Upper lobe of left lung (tissue), 6 donors: Measurements from ENCODE around the gene FLNC. TPM values are rescaled to one million over a fixed set of nuclear protein-coding genes. Genes with fewer than 3 reads are reported as not detected.

ENCODE experiments used
- ATAC-seq, 2 donors: fragments of 200-7000 bp; cut with Tn5 transposase; one replicate each; pipeline ENCODE4 v1.9.1; 2022; ENCODE audit warnings: mild to moderate bottlenecking in 2 of 2, moderate library complexity in 2 of 2; ENCODE audit not compliant: low FRiP score in 2 of 2
- DNase-seq, 2 donors: peaks; one replicate each; pipeline ENCODE4 v3.0.0-alpha.2; 2019 to 2020
- H3K27ac ChIP-seq, 4 donors: fragments of 200-600 bp; sonication (generic); one replicate each; pipeline ENCODE4 v1.5.1; 2016 to 2019
- H3K27me3 ChIP-seq, 4 donors: fragments of 200-600 bp; sonication (generic); one replicate each; pipeline ENCODE4 v1.5.1; 2017 to 2019
- H3K36me3 ChIP-seq, 4 donors: fragments of 200-600 bp; sonication (generic); one replicate each; pipeline ENCODE4 v1.5.1; 2016 to 2019
- H3K4me1 ChIP-seq, 4 donors: fragments of 200-600 bp; sonication (generic); one replicate each; pipeline ENCODE4 v1.5.1; 2018 to 2019
- H3K4me3 ChIP-seq, 4 donors: fragments of 200-600 bp; sonication (generic); one replicate each; pipeline ENCODE4 v1.5.1; 2017 to 2019; ENCODE audit warnings: mild to moderate bottlenecking in 2 of 4, moderate library complexity in 1 of 4
- H3K9me3 ChIP-seq, 4 donors: fragments of 200-600 bp; sonication (generic); one replicate each; pipeline ENCODE4 v1.5.1; 2018 to 2019
- EP300 ChIP-seq, 4 donors: sonication (generic); formaldehyde crosslinking; IDR thresholded peaks; one replicate each; pipeline ENCODE4 v1.5.1; 2017; ENCODE audit warnings: antibody characterized with exemption in 4 of 4, control low read depth in 2 of 4
- POLR2A ChIP-seq, 4 donors: fragments of 450-650 bp; IDR thresholded peaks; one replicate each; pipeline ENCODE4 v1.5.1; 2016 to 2017; ENCODE audit warnings: antibody characterized with exemption in 4 of 4, mild to moderate bottlenecking in 2 of 4
- POLR2AphosphoS5 ChIP-seq, 2 donors: sonication (generic); formaldehyde crosslinking; IDR thresholded peaks; one replicate each; pipeline ENCODE4 v1.5.1; 2017; ENCODE audit warnings: antibody characterized with exemption in 2 of 2
- WGBS, 2 donors: methylation state at CpG; one replicate each; pipeline ENCODE4 v1.1.5; 2017 to 2018; 5-methylcytosine and 5-hydroxymethylcytosine counted together
- total RNA-seq, 6 donors: library from RNA; depleted of rRNA in 4 of 6; stranded (reverse); fragments of >200 nt in 4 of 6; gene quantifications; one replicate each; pipeline versions ENCODE4 v1.1.0 to v1.2.1, GENCODE V29; 2016 to 2021
- TF ChIP-seq, protein P1 (sequence below), 6 experiments: fragments of 450-650 bp in 4 of 6; fragments of 200-600 bp in 2 of 6; sonication (generic) in 2 of 6; IDR thresholded peaks; one replicate each; pipeline ENCODE4 v1.5.1; 2016 to 2019; ENCODE audit warnings: antibody characterized with exemption in 6 of 6
- donor health status: DM: no; HTN: no; CAD: no; lungs with moderate emphysema.
- donor health status: DM: no; HTN: yes; CAD: no; lungs with severe emphysema.

FLNC gene
- total RNA-seq, 6 donors from 2014 or later = 2.1 to 19.6 (median 4.9) TPM

DNA sequence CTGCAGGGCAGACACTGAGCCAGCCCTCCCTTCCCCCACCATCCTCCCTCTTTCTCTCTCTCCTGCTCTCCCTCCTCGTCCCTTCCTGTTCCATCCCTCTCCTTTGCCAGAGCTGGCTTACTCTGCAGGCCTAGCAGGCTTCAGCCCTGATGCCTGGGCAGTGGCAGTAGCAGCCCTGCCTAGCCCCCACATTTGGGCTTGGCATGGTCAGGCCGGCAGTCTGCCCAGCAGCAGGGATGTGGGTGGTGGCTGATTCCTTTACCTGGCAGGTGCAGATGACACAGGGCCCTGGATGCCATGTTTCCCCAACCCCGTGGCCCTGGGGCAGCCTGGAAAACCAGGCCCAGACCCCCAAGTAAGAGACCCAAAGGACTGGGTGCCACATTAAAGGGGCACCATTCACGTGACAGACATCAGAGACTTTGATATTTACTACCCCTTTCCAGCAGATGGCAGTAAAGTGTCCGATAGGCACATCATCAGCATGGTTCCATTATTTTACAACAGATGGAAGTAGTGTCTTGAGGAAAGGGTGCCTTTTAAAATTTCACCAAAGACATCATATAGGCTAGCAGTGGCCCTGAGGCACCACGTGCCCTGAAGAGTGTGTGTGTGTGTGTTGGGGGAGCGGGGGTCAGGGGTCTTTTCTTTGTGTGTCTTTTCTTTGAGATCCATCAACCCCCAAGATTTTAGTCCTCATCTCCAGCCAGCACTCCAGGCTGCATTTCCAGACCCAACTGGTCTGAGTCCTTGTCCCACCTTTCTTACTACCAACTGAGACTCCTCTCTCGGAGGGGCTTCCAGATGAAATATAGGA is 74.4 kb downstream of the FLNC start:
- Histone ChIP-seq H3K4me3 (no peak overlapping the region), H3K4me1 (peaks cover 0 to 3% (median under 1%) of the 10 kb centered on the region in 4 donors), H3K9me3 (peaks cover 0 to 3% (median 0%) of the 10 kb centered on the region in 4 donors), H3K27me3 (peaks cover 0 to 12% (median under 1%) of the 10 kb centered on the region in 4 donors), H3K36me3 (no peaks in the 10 kb centered on the region), H3K27ac (no peak overlapping the region)
- WGBS, 2 donors = 28 to 38% methylated on average over 8 of the region's 8 CpGs
- DNase-seq (peak in 1 of 2 donors; percentile 57), ATAC-seq (peak in 1 of 2 donors; percentile 73)
- TF ChIP-seq EP300 (IDR thresholded peaks at IDR 0.05) = no peak
- TF ChIP-seq, protein P1, sequence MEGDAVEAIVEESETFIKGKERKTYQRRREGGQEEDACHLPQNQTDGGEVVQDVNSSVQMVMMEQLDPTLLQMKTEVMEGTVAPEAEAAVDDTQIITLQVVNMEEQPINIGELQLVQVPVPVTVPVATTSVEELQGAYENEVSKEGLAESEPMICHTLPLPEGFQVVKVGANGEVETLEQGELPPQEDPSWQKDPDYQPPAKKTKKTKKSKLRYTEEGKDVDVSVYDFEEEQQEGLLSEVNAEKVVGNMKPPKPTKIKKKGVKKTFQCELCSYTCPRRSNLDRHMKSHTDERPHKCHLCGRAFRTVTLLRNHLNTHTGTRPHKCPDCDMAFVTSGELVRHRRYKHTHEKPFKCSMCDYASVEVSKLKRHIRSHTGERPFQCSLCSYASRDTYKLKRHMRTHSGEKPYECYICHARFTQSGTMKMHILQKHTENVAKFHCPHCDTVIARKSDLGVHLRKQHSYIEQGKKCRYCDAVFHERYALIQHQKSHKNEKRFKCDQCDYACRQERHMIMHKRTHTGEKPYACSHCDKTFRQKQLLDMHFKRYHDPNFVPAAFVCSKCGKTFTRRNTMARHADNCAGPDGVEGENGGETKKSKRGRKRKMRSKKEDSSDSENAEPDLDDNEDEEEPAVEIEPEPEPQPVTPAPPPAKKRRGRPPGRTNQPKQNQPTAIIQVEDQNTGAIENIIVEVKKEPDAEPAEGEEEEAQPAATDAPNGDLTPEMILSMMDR (IDR thresholded peaks at IDR 0.05) = peak; percentile 15 to 71 (median 59)

DNA sequence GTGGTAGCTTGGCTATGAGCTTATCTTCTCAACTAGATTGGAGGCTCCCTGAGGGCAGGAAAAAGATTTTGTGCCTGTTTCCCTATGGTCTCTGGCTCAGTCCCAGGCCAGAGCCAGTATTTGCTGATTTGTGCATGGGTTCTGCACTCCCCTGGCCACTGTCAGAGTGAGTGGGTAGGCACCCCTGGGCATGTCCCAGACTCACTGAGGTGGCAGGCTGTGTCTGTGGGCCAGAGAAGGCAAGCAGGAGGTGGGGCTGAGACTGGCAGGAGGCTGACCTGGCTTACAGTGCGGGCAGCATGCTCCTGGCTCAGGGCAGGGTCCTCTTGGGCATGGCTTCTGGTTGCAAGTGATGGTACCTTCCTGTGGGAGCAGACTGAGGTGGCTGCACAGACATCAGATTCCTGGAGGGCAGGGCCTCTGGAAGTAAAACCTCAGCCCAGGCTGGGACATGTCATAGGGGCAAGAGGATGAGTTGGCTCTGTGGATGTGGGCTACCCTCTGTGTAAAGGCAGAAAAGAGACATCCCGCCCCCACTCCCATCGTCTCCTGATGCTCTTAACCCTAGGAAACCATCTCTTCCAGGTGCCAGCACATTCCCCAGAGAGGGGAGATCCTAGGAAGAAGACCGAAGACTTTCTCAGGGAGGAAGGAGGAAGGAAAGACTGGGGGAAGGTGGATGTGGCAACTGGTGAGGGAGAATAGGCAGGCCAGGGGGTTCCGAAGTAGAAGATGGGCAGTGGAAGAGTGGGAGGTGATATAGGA is 76.0 kb downstream of the FLNC start:
- Histone ChIP-seq H3K9me3 (no peaks in the 10 kb centered on the region), H3K27me3 (peaks cover 0 to 23% (median 6%) of the 10 kb centered on the region in 4 donors), H3K36me3 (no peaks in the 10 kb centered on the region), H3K27ac (no peak overlapping the region), H3K4me1 (peaks cover 8 to 13% (median 11%) of the 10 kb centered on the region in 4 donors), H3K4me3 (no peak overlapping the region)
- DNase-seq (no peak), ATAC-seq (no peak)
- WGBS, 2 donors = 84 to 89% methylated on average over 4 to 5 of the region's 5 CpGs
- TF ChIP-seq, protein P1 (IDR thresholded peaks at IDR 0.05) = no peak
- no peak for TF ChIP-seq POLR2AphosphoS5 (IDR thresholded peaks at IDR 0.05)

DNA sequence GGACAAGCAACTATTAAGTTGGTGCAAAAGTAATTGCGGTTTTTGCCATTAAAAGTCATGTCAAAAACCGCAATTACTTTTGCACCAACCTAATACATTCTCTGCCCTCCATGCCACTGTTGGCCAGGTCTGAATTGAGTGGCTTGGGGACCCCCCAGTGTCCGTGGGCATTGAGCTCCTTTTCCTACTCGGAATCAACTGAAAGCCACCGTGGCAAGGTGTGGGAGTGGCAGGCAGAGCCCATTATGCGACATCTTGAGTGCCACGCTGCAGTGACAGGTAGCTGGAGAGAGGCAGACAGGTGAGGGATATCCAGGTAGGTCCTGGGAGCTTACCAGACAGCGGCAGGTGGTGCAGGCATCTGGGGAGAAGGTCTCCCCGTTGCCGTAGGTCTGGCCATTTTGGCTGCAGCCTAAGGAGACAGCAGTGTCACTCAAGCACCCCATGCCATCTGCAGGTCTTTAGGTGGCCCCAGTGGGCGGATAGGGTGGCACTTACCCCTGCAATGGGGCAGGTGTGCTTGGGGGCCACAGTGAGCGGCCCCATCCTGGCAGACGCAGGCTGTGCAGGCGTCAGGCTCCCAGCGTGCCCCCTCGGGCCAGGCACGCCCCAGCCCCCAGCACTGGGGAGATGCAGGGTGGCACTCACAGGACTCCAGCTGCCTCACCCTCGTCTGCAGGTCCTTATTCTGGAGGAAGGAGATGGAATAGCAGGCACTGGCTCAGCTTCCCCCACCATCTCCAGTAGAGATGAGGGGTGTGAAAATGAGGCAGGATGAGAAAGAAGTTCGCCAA is 76.8 kb downstream of the FLNC start:
- DNase-seq (peak in 1 of 2 donors; percentile 66), ATAC-seq (no peak)
- 82 to 90% methylated on average over 3 to 18 of the region's 19 CpGs for WGBS, 2 donors
- TF ChIP-seq POLR2A (IDR thresholded peaks at IDR 0.05) (no peak), EP300 (IDR thresholded peaks at IDR 0.05) (no peak), POLR2AphosphoS5 (IDR thresholded peaks at IDR 0.05) (no peak)
- TF ChIP-seq, protein P1 (IDR thresholded peaks at IDR 0.05) = no peak
- Histone ChIP-seq H3K36me3 (no peaks in the 10 kb centered on the region), H3K27ac (no peak overlapping the region), H3K4me3 (no peak overlapping the region), H3K27me3 (peaks cover 0 to 23% (median 6%) of the 10 kb centered on the region in 4 donors), H3K9me3 (no peaks in the 10 kb centered on the region), H3K4me1 (peaks cover 8 to 13% (median 11%) of the 10 kb centered on the region in 4 donors)

Other genes with a start within 250 kb of the FLNC start
- gene GARIN1A, start 158.1 kb upstream of the FLNC start, total RNA-seq = 10 to 100 TPM in 2 of 6 donors, 1 to 10 TPM in 3, under 1 TPM in 1; 0.61 to 24.1 (median 3.1) TPM
- gene CALU, start 91.0 kb upstream of the FLNC start, total RNA-seq = 100 to 1,000 TPM in 2 of 6 donors, 10 to 100 TPM in 4; 25.1 to 113 (median 76.6) TPM
- gene OPN1SW, start 54.6 kb upstream of the FLNC start, total RNA-seq = not detected
- 1 to 10 TPM in 5 of 6 donors, under 1 TPM in 1; 0.46 to 7.2 (median 2.2) TPM for gene CCDC136, start 38.4 kb upstream of the FLNC start, total RNA-seq
- gene ATP6V1F, start 32.5 kb downstream of the FLNC start, total RNA-seq = 100 to 1,000 TPM in 5 of 6 donors, 10 to 100 TPM in 1; 99.8 to 224 (median 156) TPM
- 1 to 10 TPM in 3 of 6 donors, under 1 TPM in 2, not detected in 1; 0.15 to 2.1 (median 1.1) TPM for gene KCP, start 80.3 kb downstream of the FLNC start, total RNA-seq
- gene IRF5, start 107.5 kb downstream of the FLNC start, total RNA-seq = 10 to 100 TPM; 10.7 to 83.8 (median 45.8) TPM
- 10 to 100 TPM; 21.6 to 37.7 (median 33.0) TPM for gene TNPO3, start 224.7 kb downstream of the FLNC start, total RNA-seq